ENCODE data around the gene MCU. TPM values are rescaled to one million over a fixed set of nuclear protein-coding genes. Genes with fewer than 3 reads are reported as not detected.

Gene MCU
- total RNA-seq, 1 donor from 2014 or later: 21.7 TPM

- Mint-ChIP-seq H3K9me3 (no peaks in the 10 kb centered on the region), H3K36me3 (ENCODE audit: low read depth) (peaks cover 2% of the 10 kb centered on the region), H3K4me1 (peaks cover 17% of the 10 kb centered on the region), H3K27me3 (ENCODE audit: low read depth) (no peaks in the 10 kb centered on the region), H3K4me3 (no peak overlapping the region), H3K27ac (ENCODE audit: unreplicated experiment) (no peak overlapping the region)
- TF ChIP-seq CTCF (conservative IDR thresholded peaks at IDR 0.05): no peak
- DNase-seq (ENCODE audit: low read depth, low spot score): no peak
Measured at GRCh38 chr10:72744566-72744965, 52.6 kb downstream of the MCU start.

DNA sequence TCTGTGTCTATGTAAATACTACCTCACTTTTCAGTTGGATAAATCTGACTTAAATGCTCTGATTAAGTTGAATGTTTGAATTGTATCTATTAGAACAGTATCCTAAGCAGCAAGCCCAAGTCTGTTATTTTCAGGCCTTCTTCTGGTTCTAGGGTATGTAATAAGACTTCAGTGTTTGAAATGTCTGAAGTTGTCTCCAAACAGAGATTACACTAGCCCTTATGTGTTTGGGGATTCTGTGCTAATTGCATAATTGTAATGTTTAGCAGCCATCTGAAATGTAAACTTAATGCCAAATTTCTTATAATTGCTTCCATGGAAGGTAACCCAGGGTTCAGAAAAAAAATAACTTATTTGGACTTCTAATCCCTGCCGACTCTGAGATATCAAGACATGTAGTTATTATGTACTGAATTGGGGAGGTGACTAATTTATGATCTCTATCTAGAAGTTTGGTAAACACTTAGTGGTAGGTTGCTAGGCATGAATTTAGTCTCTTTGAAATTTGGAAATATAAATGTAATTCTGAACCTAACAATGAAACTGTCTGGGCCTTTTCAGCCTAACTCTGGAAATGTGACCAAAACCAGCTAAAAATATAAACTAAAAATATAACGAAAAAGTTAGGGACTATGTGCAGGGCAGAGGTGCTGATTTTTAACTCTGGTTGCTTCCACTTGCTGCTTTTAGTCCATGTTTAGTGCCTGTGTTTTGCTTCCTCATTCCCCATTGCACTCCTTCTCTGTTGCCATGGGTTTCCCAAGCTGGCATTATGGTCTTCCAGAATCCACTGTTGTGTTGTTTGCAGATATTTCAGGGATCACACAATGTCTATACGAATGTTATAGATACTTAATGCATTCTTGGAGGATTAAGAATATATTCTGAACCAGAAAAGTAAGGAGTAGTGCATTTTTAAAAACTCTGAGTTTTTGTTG is 54.8 kb downstream of the MCU start:
- DNase-seq (ENCODE audit: low read depth, low spot score): no peak
- Mint-ChIP-seq H3K27me3 (ENCODE audit: low read depth) (no peaks in the 10 kb centered on the region), H3K4me1 (peaks cover 17% of the 10 kb centered on the region), H3K36me3 (ENCODE audit: low read depth) (peaks cover 2% of the 10 kb centered on the region), H3K4me3 (no peak overlapping the region), H3K9me3 (no peaks in the 10 kb centered on the region), H3K27ac (ENCODE audit: unreplicated experiment) (no peak overlapping the region)
- TF ChIP-seq CTCF (conservative IDR thresholded peaks at IDR 0.05): no peak

GRCh38 chr10:72747521-72747920 is 55.6 kb downstream of the MCU start:
- Mint-ChIP-seq H3K4me1 (peaks cover 17% of the 10 kb centered on the region), H3K36me3 (ENCODE audit: low read depth) (peaks cover 2% of the 10 kb centered on the region), H3K9me3 (no peaks in the 10 kb centered on the region), H3K27me3 (ENCODE audit: low read depth) (no peaks in the 10 kb centered on the region), H3K4me3 (no peak overlapping the region), H3K27ac (ENCODE audit: unreplicated experiment) (no peak overlapping the region)
- no peak for TF ChIP-seq CTCF (conservative IDR thresholded peaks at IDR 0.05)
- no peak for DNase-seq (ENCODE audit: low read depth, low spot score)

DNA sequence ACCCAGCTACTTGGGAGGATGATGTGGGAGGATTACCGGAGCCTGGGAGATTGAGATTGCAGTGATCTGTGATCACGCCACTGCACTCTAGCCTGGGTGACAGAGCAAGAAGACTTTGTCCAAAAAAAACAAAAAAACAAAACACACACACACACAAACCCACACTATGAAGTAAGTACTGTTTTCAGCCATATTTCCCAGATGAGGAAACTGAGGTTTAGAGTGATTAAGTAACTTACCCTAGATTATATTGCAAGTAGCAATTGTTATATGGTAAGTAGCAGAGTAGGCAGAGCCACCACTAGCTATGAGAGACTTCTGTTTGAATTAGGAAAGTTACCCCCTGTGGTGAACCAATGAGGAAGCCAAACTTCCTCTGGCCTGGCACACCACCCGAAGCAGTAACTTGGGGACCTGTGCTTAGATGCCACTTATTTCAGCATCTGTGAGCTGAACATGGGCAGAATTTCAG is 61.9 kb downstream of the MCU start:
- Mint-ChIP-seq H3K4me1 (peaks cover 5% of the 10 kb centered on the region), H3K9me3 (no peaks in the 10 kb centered on the region), H3K27me3 (ENCODE audit: low read depth) (no peaks in the 10 kb centered on the region), H3K27ac (ENCODE audit: unreplicated experiment) (no peak overlapping the region), H3K4me3 (no peak overlapping the region), H3K36me3 (ENCODE audit: low read depth) (no peaks in the 10 kb centered on the region)
- TF ChIP-seq CTCF (conservative IDR thresholded peaks at IDR 0.05): no peak
- no peak for DNase-seq (ENCODE audit: low read depth, low spot score)

DNA sequence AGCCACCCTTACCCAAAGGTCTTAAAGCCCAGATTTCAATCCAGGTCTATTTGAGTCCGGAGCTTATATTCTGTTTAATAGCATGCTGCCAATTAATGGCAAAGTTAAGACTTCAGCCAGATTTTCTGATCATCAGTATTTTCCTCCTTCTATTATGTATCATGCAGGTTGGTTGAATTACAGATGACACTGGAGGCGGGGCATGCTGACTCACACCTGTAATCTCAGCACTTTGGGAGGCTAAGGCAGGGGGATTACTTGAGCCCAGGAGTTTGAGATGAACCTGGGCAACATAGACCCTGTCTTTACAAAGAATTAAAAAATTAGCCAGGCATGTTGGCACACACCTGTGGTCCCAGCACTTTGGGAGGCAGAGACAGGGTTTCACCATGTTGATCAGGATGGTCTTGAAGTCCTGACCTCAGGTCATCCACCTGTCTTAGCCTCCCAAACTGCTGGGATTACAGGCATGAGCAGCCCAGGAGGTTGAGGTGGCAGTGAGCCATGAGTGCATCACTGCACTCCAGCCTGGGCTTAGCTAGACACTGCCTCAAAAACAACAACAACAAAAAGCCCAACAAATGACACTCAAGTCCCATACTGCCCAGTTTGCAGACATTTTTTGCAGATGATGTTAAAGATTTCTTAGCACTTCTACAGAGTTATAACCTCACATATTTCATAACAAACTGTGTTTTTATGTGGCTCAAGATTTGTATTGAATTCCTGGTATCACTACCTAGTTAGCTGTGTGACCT is 62.5 kb downstream of the MCU start:
- H3K27me3 Mint-ChIP-seq (ENCODE audit: low read depth): no peaks in the 10 kb centered on the region
- H3K4me1 Mint-ChIP-seq: peaks cover 8% of the 10 kb centered on the region
- DNase-seq (ENCODE audit: low read depth, low spot score): no peak
- no peak overlapping the region for H3K27ac Mint-ChIP-seq (ENCODE audit: unreplicated experiment)
- TF ChIP-seq CTCF (conservative IDR thresholded peaks at IDR 0.05): no peak
- H3K36me3 Mint-ChIP-seq (ENCODE audit: low read depth): no peaks in the 10 kb centered on the region
- no peaks in the 10 kb centered on the region for H3K9me3 Mint-ChIP-seq
- no peak overlapping the region for H3K4me3 Mint-ChIP-seq

Data from neural crest cell (in vitro differentiated cells).